ENCODE measurements around the gene RBM22.

The RBM22 gene

GRCh38 chr5:150651924-150652671 is 48.8 kb downstream of the RBM22 start:
- FAIRE-seq = no peak

- no peak for FAIRE-seq
Observed at GRCh38 chr5:150651382-150651781, 49.5 kb downstream of the RBM22 start.

GRCh38 chr5:150650021-150651006 is 50.5 kb downstream of the RBM22 start:
- no peak for FAIRE-seq

GRCh38 chr5:150649108-150650020 is 51.5 kb downstream of the RBM22 start:
- FAIRE-seq = no peak

- FAIRE-seq = no peak
Observed at GRCh38 chr5:150648294-150649107, 52.4 kb downstream of the RBM22 start.

- FAIRE-seq = no peak
Observed at GRCh38 chr5:150647275-150648251, 53.3 kb downstream of the RBM22 start.

GRCh38 chr5:150645070-150645700 is 55.7 kb downstream of the RBM22 start:
- no peak for FAIRE-seq

GRCh38 chr5:150644514-150644913 is 56.3 kb downstream of the RBM22 start:
- FAIRE-seq = no peak

- FAIRE-seq = no peak
Observed at GRCh38 chr5:150644058-150644457, 56.8 kb downstream of the RBM22 start.

- FAIRE-seq = no peak
Observed at GRCh38 chr5:150642991-150643710, 57.7 kb downstream of the RBM22 start.

GRCh38 chr5:150642567-150642927 is 58.3 kb downstream of the RBM22 start:
- FAIRE-seq = no peak

- no peak for FAIRE-seq
Observed at GRCh38 chr5:150641824-150642566, 58.9 kb downstream of the RBM22 start.

GRCh38 chr5:150641006-150641570 is 59.8 kb downstream of the RBM22 start:
- no peak for FAIRE-seq

All from G401.6 (cell line).